Fibroblast of peridontal ligament (primary cell): ENCODE data around the gene SLC30A9.

Experiments
- DNase-seq: peaks from one replicate; pipeline ENCODE4 v3.0.0-alpha.2; 2010; ENCODE audit errors: extremely low read depth

SLC30A9 gene

DNA sequence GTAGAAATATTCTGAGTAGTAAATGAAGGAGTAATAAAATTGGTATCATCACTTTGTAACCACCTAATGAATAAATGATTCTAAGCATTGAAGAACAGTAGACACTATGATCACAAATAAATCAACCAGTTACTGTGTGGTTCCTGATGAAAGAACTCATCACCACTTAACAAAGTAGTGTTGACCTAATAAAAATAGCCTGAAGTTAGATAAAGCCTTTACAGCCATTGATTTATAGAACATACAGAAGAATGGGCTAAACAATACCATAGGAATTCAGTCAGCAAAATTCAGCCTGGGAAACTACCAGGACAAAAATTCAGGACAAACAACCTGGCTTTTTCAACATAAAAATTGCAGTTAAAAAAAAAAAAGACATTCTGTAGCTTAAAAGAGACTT lies 9.0 kb downstream of the SLC30A9 start:
- DNase-seq, result no peak

GRCh38 chr4:42008011-42008786 lies 17.9 kb downstream of the SLC30A9 start:
- DNase-seq, result no peak

- DNase-seq, result no peak
Observed at GRCh38 chr4:42015438-42015837, 25.1 kb downstream of the SLC30A9 start.

- peak; percentile 30 for DNase-seq
Observed at GRCh38 chr4:42018451-42018850, 28.1 kb downstream of the SLC30A9 start.

DNA sequence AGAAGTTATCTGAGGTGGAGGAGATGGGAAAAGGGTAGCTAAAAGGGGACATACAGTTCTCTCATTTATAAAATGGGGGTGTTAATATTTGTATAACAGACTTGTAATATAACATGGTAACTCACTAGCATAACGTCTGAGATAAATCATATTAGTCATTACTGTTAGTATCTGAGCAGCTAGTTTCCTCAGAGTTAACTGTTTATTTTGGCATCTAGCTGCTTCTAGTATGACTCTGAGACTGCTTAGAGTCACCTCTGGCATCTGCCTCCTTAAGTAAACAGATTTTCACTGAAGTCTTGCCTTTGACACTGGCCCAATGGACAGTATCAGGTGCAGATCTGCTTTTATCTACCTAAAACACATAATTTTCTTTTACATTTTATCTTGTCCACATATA lies 58.1 kb downstream of the SLC30A9 start:
- DNase-seq, result peak; percentile 55

- DNase-seq, result no peak
Observed at GRCh38 chr4:42050516-42051249, 60.4 kb downstream of the SLC30A9 start.

GRCh38 chr4:42066402-42066801 lies 76.1 kb downstream of the SLC30A9 start:
- no peak for DNase-seq

- no peak for DNase-seq
Observed at GRCh38 chr4:42067264-42067663, 76.9 kb downstream of the SLC30A9 start.

- DNase-seq, result no peak
Observed at GRCh38 chr4:42070463-42070862, 80.1 kb downstream of the SLC30A9 start.

GRCh38 chr4:42074294-42074693 lies 84.0 kb downstream of the SLC30A9 start:
- no peak for DNase-seq

GRCh38 chr4:42078184-42078801 lies 88.0 kb downstream of the SLC30A9 start:
- DNase-seq, result no peak

- DNase-seq, result no peak
Observed at GRCh38 chr4:42080306-42080705, 90.0 kb downstream of the SLC30A9 start.

- DNase-seq, result peak; percentile 60
Observed at GRCh38 chr4:42083816-42084215, 93.5 kb downstream of the SLC30A9 start.

DNA sequence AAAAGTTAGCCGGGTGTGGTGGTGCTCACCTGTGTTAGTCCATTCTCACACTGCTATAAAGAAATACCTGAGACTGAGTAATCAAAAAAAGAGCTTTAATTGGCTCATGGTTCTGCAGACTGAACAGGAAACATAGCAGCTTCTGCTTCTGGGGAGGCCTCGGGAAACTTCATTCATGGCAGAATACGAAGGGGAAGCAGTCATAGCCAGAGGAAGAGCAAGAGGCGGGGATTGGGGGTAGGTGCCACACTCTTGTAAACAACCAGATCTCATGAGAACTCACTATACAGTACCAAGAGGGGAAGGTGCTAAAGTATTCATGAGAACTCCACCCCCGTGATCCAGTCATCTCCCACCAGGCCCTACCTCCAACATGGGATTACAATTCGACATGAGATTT lies 98.1 kb downstream of the SLC30A9 start:
- no peak for DNase-seq

GRCh38 chr4:42101446-42101975 lies 111.2 kb downstream of the SLC30A9 start:
- DNase-seq, result no peak

DNA sequence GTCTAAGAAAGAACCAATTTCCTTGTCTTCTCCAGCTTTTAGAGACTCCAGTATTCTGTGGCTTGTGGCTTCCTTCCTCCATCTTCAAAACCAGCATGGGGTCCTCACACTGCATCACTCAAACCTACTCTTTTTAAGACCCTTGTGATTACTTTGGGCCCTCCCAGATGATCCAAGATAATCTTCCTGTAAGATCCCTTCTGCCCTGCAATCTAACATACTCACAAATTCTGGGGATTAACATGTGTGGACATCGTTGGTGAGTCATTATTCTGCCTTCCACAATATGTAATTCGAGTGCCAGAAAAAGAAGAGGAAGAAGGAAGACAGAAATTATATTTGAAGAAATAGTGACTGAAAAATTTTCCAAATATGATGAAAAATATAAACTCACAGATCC lies 114.2 kb downstream of the SLC30A9 start:
- peak; percentile 56 for DNase-seq

DNA sequence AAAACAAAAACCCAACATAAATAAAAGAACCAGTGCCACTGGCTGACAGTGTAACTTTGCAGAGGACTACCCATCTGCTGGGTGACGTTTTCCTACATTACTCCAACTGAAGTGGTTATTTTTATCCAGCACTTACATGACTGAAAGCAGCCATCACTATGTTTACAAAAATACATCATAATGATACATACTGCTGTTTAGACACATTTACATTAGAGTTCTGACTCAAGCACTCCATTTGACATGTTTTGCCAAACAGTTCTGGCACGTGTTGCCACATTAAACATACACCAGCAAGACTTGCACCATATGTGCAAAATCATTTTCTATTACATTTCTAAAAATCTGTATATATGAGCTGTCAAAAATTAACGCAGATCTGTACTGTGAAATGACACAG lies 122.5 kb downstream of the SLC30A9 start:
- no peak for DNase-seq

DNA sequence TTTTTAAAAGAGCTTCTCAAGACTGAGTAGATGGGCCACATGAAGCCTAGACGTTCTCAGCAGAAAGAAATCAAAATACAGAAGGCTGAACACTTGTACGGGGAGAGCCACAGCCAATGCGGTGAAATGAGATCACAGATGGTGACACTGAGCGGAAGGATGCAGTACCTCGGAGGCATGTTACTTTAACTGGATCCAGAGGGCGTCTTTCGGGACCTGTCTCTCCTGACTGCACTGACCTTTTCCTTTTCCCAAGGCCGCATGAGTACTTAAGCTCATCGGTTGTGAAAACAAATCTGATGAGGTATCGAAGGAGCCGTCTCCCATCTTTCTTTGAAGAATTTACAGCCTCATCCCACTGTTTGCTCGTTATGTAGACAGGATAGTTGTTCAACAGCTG lies 129.6 kb downstream of the SLC30A9 start:
- no peak for DNase-seq

GRCh38 chr4:42122237-42122636 lies 131.9 kb downstream of the SLC30A9 start:
- DNase-seq, result no peak

DNA sequence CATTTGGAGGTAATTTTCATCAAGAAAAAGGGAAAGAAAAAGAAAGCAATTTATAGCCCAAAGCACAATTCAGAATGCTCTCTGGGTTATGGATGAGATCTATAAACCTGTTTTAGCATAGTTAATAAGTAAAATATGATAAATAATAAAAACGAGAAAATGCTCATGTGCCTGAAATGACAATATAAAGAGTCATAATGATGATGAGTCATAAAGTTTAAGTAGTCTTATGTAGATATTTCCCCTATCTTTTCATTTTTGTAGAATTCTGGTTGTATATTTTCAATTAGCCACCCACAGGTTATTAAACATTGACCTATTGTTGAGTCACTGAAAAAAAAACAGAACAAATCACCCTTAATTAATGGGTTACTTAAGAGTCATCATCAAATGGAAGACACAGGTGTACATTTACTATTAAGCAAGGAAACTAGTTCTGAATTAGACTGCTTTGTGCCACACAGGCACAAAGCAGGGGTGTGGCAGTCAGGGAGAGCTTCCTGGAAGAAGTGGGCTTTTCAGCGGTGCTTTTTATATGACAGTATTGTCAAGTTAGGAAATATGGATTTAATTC lies 132.8 kb downstream of the SLC30A9 start:
- DNase-seq, result no peak

DNA sequence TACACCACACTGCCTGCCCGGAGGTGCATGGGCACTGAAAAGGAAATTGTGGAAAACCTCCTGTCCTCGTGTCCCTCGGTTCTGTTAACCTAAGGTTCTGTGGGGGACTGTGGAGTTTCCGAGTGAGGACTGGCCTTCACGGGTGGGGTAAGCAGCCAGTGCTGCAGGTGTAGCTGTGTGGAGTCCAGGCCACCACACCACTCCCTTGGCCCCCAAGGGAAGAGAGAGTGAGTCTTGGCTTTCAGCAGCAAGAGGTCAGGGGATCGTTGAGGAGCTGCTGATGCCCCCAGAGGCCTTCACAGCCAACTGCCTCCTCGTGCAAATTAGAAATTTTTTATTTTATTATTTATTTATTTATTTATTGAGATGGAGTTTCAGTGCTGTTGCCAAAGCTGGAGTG lies 141.8 kb downstream of the SLC30A9 start:
- DNase-seq, result no peak

GRCh38 chr4:42133006-42133405 lies 142.7 kb downstream of the SLC30A9 start:
- DNase-seq, result no peak
